C4-2B (cell line): ENCODE data around the gene RGS9.

Experiments used
- CTCF ChIP-seq: fragments of 450-650 bp; conservative IDR thresholded peaks from 2 replicates; pipeline ENCODE4 v1.5.1; 2017; ENCODE audit warnings: mild to moderate bottlenecking
- ZFX ChIP-seq: fragments of 450-650 bp; IDR thresholded peaks from 2 replicates; pipeline ENCODE4 v1.6.1; 2017

- TF ChIP-seq CTCF, result no peak
- TF ChIP-seq ZFX, result no peak
Measured at GRCh38 chr17:65134035-65134434, 3.1 kb upstream of the RGS9 start.
